ENCODE results near the gene PMF1.
"Not testable (repeated sequence)": the region's sequence is repeated elsewhere in the genome, so short reads cannot be mapped to it uniquely, and the experiment has no call there.

Gene PMF1

DNA sequence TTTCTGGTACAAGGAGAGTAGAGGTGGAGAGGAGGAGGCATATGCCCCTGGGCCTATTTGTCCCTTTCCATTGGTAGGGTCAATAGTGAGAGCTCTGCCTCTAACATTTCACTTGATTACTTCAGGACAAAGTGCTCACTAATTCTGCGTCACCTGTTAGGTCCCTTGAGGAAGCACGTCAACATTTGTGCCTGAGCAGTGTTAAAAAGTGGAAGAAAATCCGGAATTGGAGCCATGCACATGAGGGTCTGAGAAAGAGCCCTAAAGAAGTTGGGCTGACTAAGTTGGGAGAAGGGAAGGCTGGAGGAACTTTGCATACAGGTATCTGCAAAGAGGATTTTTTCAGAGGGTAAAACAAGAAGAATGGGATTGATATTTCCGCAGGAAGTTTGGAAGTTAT, 17.0 kb upstream of the PMF1 start:
- DNase-seq (ENCODE audit: low read depth in 2 of 2, low spot score in 1 of 2): no peak

DNA sequence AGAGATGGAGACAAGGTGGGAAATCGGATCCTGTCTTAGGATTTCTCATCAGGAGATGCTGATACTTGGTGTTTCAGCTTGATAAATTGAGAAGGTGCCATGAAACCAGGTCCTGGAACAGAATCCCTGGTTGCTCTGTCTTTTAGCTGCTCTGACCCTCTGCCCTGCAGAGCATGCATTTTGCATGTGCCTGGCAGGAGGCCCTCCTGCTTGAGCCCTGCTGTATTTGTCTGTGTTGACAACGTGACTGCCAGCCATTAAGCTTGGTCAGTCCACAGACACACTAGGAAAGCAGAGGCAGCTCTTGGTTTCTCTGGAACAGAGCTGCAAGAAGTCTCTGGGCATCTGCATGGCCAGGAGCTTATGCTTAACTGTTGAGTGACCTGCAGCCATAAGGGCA, 16.4 kb upstream of the PMF1 start:
- no peak for DNase-seq (ENCODE audit: low read depth in 2 of 2, low spot score in 1 of 2)

DNA sequence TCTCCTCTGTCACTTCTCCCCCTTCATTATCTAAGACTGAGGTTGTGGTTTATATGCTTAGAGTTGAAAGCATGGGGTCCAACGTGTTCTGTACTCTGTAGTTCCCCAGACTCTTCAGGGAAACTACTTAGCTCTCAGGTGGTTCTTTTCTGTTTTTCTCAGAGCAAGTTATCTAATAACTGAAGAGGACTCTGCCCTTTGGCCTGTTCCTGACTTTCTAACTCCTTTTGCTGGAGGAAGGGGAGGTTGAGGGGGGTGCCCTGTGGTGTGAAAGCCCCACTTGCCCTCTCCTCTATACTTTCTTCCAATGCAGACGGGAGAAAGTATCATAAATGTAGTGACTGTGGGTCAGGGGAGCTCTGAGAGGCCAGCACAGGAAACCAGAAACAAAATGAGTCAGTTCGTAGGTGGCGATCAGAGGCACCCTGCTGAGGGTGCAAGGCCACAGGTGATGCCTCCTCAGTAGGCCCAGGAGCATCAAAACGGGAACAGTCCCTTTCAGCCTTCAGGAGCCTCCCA, 13.9 kb upstream of the PMF1 start:
- DNase-seq (ENCODE audit: low read depth in 2 of 2, low spot score in 1 of 2): no peak

DNA sequence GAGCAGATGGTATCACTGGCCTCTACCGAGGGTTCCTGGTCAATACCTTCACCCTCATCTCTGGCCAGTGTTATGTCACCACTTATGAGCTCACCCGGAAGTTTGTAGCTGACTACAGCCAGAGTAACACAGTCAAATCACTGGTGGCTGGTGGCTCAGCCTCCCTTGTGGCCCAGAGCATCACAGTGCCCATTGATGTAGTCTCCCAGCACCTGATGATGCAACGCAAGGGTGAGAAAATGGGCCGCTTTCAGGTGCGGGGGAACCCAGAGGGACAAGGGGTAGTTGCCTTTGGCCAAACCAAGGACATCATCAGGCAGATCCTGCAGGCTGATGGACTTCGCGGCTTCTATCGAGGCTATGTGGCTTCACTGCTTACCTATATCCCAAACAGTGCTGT, 12.8 kb upstream of the PMF1 start:
- no peak for DNase-seq (ENCODE audit: low read depth in 2 of 2, low spot score in 1 of 2)

DNA sequence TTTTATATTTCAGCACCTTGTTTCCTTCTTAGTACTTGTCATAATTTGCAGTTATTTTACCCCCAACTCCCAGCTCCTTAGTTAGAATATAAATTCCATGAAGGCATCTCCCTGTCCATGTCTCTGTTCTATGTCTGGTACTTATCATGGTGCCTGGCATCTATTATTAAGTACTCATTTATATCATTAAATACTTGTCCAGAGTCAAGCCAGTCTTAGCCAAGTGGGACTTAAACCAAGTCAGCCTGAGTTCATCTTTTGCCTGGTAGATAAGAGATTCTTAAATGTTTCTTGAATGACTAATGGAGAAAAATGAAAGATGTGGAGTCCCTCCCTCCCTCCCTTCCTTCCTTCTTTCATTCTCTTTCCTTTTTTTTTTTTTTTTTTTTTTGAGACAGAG, 9.5 kb upstream of the PMF1 start:
- no peak for DNase-seq (ENCODE audit: low read depth in 2 of 2, low spot score in 1 of 2)

DNA sequence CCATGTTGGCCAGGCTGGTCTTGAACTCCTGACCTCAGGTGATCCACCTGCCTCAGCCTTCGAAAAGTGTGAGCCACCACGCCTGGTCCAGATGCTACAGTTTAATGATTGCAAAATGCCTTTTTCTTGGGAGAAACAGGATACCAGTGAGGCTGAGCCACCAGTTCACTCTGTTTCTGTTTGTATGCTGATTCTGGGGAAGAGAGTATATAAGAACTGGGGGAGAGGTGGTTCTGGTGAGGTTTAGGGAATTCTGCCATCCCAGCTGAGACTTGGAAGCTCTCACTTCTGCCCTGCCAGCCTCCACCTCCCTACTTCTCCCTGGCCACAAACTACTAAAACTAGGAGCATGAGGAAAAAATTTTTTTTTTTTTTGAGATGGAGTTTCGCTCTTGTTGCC, 8.1 kb upstream of the PMF1 start:
- DNase-seq (ENCODE audit: low read depth in 2 of 2, low spot score in 1 of 2): no peak

DNA sequence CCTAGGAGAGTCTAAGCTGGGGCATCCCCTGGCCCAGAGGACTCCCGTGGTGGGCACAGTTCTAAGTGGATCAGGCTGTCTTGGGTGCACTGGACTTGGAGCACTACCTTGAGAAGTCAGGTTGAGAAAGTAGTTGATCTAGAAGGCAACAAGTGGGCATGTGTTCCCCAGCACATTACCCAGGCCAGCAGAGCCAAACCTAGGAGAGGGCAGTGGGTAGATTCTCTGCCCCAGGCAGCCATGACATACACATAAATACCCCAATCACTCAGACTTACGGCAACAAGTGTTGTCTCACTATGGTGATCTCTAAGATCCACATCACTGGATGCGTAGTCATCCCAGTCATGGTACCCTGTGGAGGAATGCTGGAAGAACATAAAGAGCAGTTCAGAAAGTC, 1.6 kb upstream of the PMF1 start:
- DNase-seq (ENCODE audit: low read depth in 2 of 2, low spot score in 1 of 2): no peak

DNA sequence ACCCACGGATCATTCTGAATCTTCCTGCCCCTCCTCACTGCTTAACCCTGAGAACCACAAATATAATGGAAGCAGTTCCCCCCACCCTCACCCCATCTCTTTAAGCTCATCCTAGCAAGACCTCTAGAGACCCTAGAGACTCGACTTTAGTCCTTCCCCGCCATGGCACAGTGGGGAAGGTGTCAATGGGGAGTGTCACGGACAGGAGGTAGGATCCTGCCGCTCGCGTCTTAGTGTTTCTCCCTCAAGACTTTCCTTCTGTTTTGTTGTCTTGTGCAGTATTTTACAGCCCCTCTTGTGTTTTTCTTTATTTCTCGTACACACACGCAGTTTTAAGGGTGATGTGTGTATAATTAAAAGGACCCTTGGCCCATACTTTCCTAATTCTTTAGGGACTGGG, 677 bp upstream of the PMF1 start:
- no peak for DNase-seq (ENCODE audit: low read depth in 2 of 2, low spot score in 1 of 2)

DNA sequence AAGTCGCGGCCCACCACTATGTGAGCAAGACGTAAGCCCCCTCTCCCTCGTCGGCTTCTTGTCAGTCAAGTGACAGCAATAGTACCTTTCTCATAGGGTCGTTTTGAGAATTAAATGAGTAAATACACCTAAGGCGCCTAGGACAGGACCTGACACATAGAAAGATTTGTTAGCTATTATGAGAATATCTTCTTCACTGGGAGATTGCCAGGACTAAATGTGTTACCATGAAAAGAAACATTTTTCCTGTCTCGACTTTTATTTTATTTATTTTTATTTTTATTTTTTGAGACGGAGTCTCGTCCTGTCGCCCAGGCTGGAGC, 798 bp downstream of the PMF1 start:
- DNase-seq (ENCODE audit: low read depth in 2 of 2, low spot score in 1 of 2): no peak

DNA sequence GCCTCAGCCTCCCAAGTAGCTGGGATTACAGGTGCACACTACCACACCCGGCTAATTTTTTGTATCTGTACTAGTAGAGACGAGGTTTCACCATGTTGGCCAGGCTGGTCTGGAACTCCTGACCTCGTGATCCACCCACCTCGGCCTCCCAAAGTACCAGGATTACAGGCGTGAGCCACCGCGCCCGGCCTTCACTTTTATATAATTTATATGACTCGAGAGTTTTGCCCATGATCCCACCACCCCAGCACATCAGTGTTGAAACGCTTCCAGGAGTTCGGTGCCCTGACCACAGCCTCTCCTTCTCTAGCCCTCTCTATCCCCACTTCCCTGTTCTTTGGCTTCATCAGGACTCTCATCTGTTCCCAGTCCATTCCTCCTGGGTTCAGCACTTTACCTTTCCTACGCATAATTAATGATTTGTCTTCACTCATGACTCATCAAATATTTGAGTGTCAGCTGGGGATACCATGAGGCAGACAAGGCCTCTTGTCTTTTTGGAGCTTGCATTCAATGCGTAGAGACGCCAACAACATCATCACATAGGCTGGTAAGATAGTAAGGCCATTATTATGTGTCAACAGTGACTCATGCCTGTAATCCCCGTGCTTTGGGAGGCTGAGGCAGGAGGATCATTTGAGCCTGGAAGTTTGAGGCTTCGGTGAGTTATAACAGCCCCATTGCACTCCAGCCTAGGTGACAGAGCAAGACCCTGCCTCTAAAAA, 1.4 kb downstream of the PMF1 start:
- DNase-seq (ENCODE audit: low read depth in 2 of 2, low spot score in 1 of 2): no peak

DNA sequence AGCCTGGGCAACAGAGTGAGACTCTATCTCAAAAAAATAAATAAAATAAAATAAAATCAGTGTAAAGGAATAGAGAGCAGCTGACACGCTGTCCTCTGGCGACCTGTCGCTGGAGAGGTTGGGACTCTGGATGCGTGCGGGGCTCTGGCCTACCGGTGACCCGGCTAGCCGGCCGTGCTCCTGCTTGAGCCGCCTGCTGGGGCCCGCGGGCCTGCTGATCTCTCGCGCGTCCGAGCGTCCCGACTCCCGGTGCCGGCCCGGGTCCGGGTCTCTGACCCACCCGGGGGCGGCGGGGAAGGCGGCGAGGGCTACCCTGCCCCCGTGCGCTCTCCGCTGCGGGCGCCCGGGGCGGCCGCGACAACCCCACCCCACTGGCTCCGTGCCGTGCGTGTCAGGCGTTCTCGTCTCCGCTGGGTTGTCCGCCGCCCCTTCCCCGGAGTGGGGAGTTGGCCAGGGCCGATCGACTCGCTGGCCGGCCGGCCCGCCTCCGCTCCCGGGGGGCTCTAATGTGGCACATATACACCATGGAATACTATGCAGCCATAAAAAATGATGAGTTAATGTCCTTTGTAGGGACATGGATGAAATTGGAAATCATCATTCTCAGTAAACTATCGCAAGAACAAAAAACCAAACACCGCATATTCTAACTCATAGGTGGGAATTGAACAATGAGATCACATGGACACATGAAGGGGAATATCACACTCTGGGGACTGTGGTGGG, 3.7 kb downstream of the PMF1 start:
- not testable (repeated sequence) for DNase-seq (ENCODE audit: low read depth in 2 of 2, low spot score in 1 of 2)

DNA sequence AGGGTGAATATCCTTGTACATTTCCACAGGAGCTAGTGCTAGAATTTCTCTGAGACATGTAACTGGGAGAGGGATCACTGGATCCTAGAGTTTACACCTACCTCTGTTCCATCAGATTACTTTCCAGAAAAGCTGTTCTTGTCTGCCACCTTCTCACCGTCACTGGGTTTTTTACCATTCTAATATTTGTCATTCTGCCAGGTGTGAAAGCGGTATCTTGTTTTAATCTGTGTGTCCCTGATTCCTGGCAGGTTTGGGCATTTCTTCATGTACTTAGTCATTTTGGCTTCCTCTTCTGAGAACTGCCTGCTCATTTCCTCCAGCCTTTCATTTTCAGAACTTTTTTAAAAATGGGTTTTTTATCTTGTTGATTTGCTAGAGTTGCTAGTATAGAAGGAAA, 5.1 kb downstream of the PMF1 start:
- DNase-seq (ENCODE audit: low read depth in 2 of 2, low spot score in 1 of 2): no peak

DNA sequence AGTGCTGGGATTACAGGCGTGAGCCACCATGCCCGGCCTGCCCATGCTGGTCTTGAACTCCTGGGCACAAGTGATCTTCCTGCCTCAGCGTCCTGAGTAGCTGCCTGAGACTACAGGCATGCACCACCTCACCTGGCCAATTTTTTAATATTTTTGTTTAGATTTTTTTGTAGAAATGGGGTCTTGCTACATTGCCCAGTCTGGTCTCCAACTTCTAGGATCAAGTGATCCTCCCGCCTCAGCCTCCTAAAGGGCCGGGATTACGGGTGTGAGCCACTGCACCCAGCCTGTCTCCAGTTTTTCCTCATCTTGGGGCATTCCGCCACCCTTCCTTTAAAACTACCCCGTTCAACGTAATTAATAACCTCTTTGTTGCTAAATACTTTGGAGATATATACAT, 7.4 kb downstream of the PMF1 start:
- DNase-seq (ENCODE audit: low read depth in 2 of 2, low spot score in 1 of 2): no peak

DNA sequence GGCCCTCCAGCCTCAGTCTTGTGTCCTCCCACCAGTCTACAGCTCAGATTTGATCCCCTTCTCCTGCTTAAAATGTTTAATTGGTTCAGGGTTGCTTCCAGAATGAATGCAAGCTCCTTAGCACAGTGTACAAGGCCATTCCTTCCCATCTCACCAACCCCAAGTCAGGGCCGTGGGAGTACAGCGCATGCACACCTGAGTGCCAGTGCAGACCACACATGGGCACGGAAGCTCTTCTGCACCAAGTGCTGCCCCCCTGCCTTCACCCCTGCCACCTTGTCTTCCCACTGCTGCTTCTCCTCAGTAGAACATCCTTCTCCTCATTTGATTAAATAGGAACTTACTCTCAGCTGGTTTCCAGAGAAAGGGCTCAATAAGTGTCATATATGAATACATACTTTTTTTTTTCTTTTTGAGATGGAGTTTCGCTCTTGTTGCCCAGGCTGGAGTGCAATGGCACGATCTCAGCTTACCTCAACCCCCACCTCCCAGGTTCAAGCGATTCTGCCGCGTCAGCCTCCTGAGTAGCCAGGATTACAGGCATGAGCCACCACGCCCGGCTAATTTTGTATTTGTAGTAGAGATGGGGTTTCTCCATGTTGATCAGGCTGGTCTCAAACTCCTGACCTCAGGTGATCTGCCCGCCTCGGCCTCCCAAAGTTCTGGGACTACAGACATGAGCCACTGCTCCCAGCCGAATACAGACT, 9.3 kb downstream of the PMF1 start:
- no peak for DNase-seq (ENCODE audit: low read depth in 2 of 2, low spot score in 1 of 2)

DNA sequence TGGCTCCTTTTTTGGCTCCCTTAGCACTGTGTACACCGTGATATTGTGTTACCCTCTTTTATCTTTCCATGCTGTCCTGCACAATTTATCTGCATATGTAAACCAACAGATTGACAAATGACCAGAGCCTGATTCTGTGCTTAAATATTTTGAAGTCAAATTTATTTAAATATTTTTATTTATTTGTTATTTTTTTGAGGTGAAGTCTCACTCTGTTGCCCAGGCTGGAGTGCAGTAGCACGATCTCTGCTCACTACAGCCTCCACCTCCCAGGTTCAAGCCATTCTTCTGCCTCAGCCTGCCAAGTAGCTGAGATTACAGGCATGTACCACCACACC, 12.8 kb downstream of the PMF1 start:
- DNase-seq (ENCODE audit: low read depth in 2 of 2, low spot score in 1 of 2): no peak

DNA sequence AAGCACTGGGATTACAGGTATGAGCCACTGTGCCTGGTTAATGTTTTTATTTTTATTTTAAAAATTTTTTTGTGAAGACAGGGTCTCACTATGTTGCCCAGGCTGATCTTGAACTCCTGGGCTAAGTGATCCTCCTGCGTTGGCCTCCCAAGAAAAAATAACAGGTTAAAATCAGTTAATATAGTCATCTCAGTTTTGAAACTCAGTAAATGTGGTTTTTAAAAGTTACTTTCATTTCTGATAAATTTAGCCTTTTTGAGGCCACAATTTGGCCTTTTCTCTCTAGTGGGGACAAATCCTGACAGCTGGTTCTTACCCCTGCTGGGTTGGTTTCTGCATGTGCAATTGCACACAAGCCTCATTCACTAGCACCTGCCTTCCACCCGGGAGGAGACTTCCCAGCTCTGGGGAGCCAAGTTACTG, 13.3 kb downstream of the PMF1 start:
- no peak for DNase-seq (ENCODE audit: low read depth in 2 of 2, low spot score in 1 of 2)

DNA sequence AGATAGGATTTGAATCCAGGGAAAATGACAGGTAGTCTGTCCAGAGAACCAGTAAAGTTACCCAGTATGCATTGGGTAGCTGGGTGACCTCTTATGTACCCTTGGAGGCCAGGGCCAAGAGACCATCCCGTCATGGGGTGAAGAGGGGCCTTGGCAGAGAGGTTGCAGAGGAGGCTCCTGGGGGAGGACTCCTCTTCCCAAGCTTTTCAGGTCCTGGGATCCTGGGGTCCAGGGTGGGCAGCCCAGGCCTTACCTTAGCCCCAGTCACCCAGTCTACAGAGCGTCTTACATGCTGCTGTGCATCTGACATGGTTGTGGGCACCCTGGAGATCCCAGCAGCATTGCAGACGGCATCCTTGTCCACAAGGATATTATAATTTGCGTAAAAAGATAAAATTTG, 14.0 kb downstream of the PMF1 start:
- DNase-seq (ENCODE audit: low read depth in 2 of 2, low spot score in 1 of 2): no peak

DNA sequence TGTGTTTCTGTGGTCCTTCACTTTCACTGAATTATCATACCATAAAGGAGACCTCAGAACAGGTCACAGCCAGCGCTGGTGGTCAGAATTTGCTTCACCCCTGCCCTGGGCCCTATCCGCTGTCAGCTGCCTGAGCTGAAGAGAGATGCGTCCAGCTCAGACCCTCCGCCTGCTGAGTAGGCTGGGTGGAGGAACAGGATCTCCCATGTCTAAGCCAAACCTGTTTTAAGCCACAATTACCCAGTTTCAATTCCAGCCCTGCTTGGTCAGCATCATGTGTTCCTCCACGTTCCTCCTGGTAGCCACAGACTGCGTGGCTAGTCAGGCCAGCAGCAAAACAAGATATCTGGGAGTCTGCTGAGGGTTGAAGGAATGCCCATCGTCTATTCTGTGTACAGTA, 15.7 kb downstream of the PMF1 start:
- no peak for DNase-seq (ENCODE audit: low read depth in 2 of 2, low spot score in 1 of 2)

DNA sequence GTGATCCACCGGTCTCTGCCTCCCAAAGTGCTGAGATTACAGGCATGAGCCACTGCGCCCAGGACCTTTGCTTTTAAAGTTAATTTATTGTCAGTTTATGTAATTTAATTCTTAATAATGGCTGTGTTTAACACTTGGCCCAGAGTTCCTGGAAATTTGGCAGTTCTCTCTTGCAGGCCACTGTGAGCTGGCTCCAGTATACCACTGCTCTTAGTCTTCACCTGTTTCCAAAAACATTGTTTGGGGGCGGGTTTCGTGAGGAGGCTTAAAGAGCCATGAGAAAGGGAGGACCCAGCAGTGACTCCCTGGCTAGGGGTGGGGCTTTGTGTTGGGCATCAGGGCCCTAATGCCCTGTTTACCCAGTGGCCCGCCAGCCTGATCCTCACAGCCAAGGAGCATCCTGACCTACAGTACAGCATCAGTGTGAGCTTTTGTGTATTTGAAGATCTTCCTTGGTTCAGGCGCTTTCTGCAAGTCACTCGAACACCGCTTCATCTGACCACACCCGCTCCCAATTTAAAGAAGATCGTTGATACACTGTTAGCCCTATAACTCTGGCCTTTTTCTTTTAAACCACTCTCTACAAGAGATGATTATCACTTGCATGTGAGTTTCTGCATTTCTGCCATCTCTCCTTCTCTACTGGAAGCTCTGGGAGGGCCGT, 17.1 kb downstream of the PMF1 start:
- DNase-seq (ENCODE audit: low read depth in 2 of 2, low spot score in 1 of 2): no peak

DNA sequence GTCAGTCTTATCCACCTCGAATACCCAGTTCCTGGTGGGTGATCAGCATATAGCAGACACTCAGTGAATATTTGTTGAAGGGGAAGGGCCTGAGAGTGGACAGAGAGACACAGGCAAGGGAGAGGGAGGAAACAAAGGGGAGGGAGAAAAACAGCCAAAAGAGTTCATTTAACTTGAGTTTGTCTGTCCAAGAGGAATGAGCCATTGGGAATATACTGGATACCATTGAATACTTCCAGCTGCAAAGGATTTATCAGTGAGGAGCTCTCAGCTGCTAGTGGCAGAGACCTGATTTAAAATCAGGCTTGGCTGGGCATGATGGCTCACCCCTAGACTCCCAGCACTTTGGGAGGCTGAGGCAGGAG, 17.6 kb downstream of the PMF1 start:
- no peak for DNase-seq (ENCODE audit: low read depth in 2 of 2, low spot score in 1 of 2)

DNA sequence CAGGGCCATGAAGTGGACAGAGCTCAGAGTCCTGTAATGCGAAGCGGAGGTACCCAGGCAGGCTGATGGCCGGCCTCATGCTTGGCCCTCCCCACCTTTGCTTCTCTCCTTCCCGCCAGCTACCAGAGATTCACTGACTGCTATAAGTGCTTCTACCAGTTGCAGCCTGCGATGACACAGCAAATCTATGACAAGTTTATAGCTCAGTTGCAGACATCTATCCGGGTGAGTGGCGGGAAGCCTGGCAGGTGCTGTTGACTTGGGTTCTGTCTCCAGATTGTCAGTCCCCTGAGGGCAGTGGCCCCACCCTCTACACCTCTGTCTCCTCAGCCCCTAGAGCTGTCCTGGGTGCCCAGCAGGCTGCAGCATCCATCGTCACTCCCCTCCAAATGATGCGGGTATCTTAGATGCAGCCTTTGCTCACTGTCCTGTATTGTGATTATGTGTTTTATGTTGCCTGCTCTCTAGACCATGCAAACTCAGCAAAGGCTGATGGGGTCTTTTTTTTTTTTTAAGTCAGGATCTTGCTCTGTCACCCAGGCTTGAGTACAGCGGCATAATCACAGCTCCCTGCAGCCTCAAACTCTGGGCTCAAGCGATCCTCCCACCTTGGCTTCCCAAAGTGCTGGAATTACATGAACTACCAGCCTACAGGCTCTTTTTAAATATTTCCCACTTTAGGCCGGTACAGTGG, 19.5 kb downstream of the PMF1 start:
- no peak for DNase-seq (ENCODE audit: low read depth in 2 of 2, low spot score in 1 of 2)
